NCI-H345 treated with DMSO at 0.1 percent for 48 hours (cell line): Measurements from ENCODE around the gene MYO5B.

Source experiments
- DNase-seq: peaks from one replicate; lab custom pipeline; 2025; ENCODE audit not compliant: unreplicated experiment; lab: John Stamatoyannopoulos, UW

MYO5B gene

GRCh38 chr18:50075772-50076171, 119.2 kb downstream of the MYO5B start:
- no peak for DNase-seq

- DNase-seq, result no peak
Observed at GRCh38 chr18:50074404-50074803, 120.5 kb downstream of the MYO5B start.

DNA sequence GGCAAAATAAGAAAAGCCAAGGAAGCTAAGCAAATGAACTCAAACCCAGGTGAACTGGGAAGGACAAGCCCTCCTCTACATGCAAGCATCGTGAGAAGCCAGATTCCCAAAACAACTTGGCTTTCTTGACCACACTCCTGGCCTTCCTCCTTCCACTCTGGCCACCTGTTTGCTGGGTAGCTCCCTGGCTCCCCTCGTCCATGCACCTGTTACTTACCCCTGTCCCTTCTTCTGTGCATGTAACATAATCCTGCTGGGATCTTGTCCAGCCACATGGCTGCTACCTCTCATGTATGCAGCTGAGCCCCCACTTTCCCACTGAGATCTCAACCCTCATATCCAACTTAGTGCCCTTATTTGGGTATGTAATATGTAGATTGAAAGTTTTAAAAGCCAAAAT, 121.6 kb downstream of the MYO5B start:
- no peak for DNase-seq

DNA sequence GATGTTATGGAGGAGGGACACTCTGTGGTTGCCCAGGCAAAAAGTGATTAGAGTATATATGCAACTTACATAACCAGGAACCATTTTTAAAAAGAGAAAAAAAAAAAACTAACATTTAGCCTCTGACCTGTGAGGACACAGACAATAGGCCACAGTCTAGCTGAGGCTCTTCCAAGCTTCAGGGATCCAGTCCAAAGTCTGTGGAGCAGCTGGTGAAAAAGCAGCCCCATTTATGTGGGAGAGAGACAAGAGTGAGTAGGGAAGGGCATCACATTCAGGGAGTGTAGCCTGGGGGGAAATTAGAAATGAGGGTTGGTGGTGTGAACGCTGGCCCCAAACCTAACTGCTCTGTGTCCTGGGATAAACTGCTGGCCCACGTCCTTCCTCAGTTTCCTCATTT, 122.8 kb downstream of the MYO5B start:
- no peak for DNase-seq

DNA sequence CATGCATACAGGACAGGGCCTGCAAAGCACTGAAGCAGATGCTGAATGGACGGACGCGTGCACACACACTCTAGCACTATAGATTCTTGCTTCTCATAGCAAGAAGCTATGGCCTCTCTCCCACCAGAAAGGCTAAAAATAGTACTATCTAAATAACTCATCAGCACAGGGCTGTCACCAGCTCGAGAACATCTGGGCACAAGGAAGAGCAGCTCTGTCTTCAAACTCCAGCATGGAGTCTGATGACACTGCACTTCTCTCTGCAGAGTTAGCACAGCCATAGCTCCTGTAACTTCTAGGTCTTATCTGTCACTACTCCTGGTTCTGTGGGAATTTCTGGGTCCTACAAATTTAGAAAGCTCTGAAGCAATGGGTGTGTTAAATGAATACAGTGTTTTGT, 123.5 kb downstream of the MYO5B start:
- no peak for DNase-seq

- no peak for DNase-seq
Observed at GRCh38 chr18:50069422-50069821, 125.5 kb downstream of the MYO5B start.

DNA sequence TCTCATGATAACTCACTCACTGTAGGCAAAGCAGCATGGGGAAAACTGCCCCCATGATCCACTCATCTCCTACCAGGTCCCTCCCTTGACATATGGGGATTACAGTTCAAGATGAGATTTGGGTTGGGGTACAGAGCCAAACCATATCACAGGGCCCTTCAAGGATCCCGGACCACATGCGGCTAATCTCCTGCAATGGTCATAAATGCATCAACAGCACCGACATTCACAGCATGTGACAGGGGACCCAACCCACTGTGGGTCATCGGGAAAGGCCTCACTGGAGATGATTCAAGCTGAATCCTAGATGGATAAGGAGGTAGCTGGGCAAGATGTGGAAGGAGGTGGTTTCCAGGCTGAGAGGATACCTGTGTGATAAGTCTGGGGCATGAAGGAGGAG, 129.4 kb downstream of the MYO5B start:
- DNase-seq, result no peak

- DNase-seq, result no peak
Observed at GRCh38 chr18:50065039-50065438, 129.9 kb downstream of the MYO5B start.

DNA sequence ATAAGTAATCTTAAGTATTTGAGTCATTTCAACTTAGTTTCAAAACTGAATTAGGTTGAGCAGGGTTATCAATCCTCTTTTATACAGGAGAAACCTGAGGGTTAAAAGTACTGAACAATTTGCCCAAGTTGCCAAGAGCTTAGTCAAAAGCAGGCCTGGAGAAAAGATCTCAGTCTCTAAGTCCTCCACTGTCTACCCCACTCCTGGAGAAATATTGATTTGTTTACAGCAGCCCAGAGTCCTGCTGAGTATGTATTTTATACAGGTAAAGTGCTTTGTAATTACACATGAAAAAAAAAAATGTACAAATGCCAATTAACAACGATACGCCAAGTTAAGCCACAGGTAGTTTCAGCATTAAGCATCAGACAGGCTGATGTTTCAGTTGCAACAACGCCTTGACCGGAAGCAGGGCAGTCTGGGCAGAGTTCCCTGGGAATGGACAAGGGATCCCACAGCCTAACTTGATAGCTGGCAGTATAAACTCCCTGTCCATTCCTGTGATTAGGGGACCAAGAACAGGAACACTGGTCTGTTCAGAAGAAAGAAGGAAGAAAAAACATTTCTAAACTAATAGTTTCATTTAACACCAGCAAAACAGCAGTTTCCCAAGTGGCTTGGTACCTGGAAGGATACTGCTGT, 132.9 kb downstream of the MYO5B start:
- DNase-seq, result no peak

DNA sequence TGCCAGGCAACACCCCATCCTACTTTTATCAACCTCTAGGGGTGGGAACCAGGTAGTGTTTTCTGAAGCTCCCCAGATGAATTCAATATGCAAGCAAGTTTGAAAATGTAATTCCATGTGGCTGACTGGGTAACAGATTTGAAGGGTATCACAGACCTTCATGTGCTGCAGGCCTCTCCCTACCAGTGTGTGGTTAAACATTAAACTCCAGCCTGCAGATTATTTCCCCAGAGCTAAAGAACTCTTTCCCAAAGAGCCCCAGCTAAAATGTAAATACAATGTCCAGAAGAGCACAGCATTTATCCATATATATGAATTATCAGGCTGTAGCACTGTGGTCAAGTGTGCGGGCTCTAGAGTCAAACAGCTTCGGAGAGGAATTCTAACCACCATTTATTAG, 134.1 kb downstream of the MYO5B start:
- DNase-seq, result no peak

- DNase-seq, result no peak
Observed at GRCh38 chr18:50058731-50059130, 136.2 kb downstream of the MYO5B start.

- DNase-seq, result no peak
Observed at GRCh38 chr18:50057009-50057408, 137.9 kb downstream of the MYO5B start.

- no peak for DNase-seq
Observed at GRCh38 chr18:50056185-50056584, 138.8 kb downstream of the MYO5B start.

GRCh38 chr18:50055488-50055887, 139.5 kb downstream of the MYO5B start:
- no peak for DNase-seq

DNA sequence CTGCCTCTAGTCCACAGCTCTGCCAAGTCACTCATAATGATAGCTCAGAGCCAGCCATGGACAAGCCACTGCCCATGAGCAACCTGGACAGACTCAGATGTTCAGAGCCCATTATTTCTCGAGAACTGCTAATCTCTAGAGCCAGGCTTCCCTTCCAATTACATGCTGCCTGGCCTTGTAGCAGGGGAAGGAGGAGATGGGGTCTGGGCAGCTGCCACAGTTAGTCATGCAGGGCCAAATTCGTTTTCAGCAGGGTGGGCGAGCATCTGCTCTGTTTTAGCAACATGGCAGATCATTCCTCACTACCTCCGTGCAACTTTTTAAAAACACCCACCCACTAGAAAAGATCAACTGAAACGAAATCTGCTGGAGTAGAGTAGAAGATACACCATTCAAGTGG, 141.8 kb downstream of the MYO5B start:
- no peak for DNase-seq

DNA sequence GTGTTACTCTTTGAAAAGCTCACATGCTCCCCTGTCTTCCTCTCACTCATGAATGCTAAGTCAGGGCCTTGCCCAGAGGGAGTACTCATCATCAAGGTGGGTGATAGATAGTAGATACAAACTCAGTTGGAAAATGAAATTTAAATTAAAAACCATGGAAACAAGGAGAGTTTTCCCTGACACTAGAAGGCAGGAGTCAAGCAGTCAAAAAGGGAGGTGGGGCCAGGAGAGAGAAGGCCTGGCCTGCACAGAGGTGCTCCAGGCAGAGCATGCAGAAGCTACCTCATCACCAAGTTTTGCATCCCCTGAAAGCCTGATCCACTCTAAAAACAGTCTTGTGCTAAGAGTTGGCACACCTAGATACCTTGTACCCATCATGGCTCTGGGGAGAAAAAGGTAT, 143.7 kb downstream of the MYO5B start:
- DNase-seq, result no peak

- no peak for DNase-seq
Observed at GRCh38 chr18:50045126-50045525, 149.8 kb downstream of the MYO5B start.

DNA sequence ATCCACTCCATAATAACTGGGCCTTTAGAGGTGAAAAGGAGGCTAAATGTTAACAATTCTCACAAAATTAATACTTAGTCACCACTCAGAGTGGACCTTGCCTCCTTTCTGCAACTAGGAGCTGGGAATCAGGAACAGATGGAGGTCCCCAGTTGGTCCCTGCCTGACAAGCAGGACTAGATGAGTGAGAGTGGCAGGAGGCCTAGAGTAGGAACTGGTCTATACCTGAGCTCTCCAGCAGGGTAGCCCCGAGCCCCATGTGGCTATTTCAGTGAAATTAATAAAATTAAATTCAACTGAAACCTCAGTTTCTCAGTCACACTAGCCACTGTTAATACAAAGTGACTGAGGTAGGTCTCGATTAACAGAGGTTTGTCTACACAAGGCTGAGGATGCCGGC, 150.5 kb downstream of the MYO5B start:
- no peak for DNase-seq

DNA sequence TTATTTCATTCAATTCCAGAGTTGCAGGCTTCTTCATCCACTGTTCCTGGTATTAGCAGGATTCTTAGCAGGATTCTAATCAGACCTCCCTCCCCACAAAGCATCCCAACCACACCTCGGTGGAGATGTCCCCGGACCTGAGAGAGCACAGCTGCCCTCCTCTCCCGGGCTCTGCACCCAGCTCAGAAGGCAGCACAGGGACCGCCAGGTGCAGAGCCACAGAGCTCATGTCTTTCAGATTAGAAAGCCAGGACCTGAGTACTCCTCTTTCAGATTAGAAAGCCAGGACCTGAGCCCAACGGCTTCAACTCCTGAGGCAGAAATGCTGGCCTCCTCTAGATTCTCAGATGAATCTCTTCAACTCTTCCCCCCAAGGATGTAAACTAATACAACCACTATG, 152.3 kb downstream of the MYO5B start:
- no peak for DNase-seq

DNA sequence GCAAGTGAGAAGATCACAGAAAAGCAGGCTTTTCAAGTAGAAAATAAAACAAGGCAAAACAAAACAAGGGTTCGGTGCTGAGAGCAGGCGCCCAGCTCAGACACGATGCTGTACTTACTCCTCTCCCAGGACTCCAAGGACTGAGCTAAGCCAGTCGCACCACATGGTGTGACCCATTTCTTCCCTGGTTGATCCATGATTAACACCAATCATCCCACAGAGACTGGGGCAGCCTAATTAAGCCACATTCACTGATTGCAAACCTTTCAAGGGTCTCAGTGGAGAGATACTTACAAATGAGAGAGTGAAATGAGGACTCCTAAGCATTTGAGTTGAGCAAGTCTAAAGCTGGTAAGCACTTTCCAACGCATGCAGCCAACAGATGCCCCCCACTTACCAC, 155.2 kb downstream of the MYO5B start:
- DNase-seq, result no peak

DNA sequence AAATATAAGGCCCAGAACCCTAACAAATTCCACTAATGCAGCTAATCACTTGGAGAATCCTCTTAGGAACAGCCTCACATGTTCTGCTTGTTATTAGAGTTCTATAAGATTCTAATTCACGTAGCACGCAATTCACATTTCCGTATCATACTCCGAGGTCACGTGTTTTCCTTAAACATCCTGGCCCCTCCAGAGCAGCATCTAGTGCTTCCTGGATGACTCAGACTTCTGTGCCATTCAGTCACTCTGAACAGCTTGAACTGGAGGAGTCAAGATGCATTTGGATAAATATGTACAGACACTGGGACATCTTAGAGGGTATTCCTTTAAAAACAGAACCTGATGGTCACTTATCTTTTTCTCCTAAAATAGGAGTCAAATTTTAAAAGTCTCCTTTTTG, 156.5 kb downstream of the MYO5B start:
- no peak for DNase-seq

- no peak for DNase-seq
Observed at GRCh38 chr18:50034029-50034428, 160.9 kb downstream of the MYO5B start.

GRCh38 chr18:50033004-50033403, 161.9 kb downstream of the MYO5B start:
- no peak for DNase-seq

DNA sequence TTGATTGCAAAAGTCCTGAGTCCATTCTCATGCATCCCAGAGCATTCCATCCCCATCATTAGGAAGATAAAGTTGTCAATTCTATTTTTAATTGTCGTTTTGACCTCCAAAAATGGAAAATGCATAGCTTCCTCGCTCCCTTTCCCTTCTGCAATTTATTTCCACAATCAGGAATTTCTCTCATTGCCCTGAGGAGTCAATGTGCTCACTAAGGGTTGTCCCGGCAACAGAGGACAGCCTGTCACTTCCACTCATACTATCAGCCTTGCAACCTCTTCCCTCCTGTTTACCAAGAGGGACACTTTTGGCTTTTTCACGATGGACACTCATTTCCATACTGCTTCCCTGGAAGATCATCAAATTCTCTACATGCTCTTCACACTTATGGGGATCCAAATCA, 164.8 kb downstream of the MYO5B start:
- DNase-seq, result no peak
